Rectal smooth muscle tissue (tissue), 1 donor: ENCODE measurements around the gene GPANK1.

Source experiments
- H3K27ac ChIP-seq: one replicate; pipeline ENCODE4 v1.7.0; 2013; ENCODE audit warnings: low read depth, low read length, inconsistent platforms
- H3K27me3 ChIP-seq: one replicate; pipeline ENCODE4 v1.7.0; 2013; ENCODE audit warnings: low read length; ENCODE audit not compliant: control insufficient read depth, insufficient read depth
- H3K36me3 ChIP-seq: one replicate; pipeline ENCODE4 v1.7.0; 2013; ENCODE audit warnings: low read length; ENCODE audit not compliant: control insufficient read depth, insufficient read depth
- H3K4me1 ChIP-seq: one replicate; pipeline ENCODE4 v1.7.0; 2013; ENCODE audit warnings: low read length; ENCODE audit not compliant: control insufficient read depth, insufficient read depth
- H3K4me3 ChIP-seq: one replicate; pipeline ENCODE4 v1.7.0; 2013; ENCODE audit warnings: low read length
- H3K9ac ChIP-seq: one replicate; pipeline ENCODE4 v1.7.0; 2013; ENCODE audit warnings: low read length

Gene GPANK1

GRCh38 chr6:31640612-31641011, 24.2 kb downstream of the GPANK1 start:
- Histone ChIP-seq H3K36me3 (peaks cover 69% of the 10 kb centered on the region), H3K27me3 (no peaks in the 10 kb centered on the region), H3K4me3 (no peak overlapping the region), H3K4me1 (no peaks in the 10 kb centered on the region), H3K27ac (no peak overlapping the region), H3K9ac (no peak overlapping the region)

GRCh38 chr6:31639449-31639861, 25.3 kb downstream of the GPANK1 start:
- H3K36me3 ChIP-seq: peaks cover 70% of the 10 kb centered on the region
- no peaks in the 10 kb centered on the region for H3K27me3 ChIP-seq
- H3K27ac ChIP-seq: no peak overlapping the region
- no peak overlapping the region for H3K4me3 ChIP-seq
- H3K9ac ChIP-seq: no peak overlapping the region
- no peaks in the 10 kb centered on the region for H3K4me1 ChIP-seq

- no peak overlapping the region for H3K9ac ChIP-seq
- no peak overlapping the region for H3K27ac ChIP-seq
- no peak overlapping the region for H3K4me3 ChIP-seq
- no peaks in the 10 kb centered on the region for H3K27me3 ChIP-seq
- no peaks in the 10 kb centered on the region for H3K4me1 ChIP-seq
- peaks cover 70% of the 10 kb centered on the region for H3K36me3 ChIP-seq
Measured at GRCh38 chr6:31639043-31639442, 25.8 kb downstream of the GPANK1 start.

DNA sequence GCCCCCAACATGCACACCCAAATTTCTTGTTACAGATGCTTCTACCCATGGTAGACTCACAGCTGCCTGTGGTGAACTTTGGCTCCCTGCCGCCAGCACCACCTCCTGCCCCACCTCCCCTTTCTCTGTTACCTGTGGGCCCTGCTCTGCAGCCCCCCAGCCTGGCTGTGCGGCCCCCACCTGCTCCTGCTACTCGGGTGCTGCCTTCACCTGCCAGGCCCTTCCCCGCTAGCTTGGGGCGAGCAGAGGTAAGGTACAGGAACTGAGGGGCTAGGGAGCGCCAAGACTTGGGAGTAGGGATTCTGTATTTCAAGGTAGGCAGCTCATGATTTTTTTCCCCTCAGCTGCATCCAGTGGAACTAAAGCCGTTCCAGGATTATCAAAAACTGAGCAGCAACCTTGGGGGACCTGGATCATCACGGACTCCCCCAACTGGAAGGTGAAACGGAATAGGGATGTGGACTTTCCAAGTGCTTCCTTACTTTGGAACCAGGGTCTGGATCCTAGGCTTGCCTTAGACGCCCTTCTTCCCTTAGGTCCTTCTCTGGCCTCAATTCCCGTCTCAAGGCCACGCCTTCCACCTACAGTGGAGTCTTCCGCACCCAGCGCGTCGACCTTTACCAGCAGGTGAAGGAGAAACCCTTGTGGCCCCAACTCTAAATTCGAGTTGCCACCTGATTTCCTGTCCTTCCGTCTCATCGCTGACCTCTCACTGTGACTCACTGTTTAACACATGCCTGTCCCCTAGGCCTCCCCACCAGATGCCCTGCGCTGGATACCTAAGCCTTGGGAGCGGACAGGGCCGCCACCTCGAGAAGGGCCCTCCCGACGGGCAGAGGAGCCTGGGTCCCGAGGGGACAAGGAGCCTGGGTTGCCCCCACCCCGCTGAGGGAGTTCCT, 27.9 kb downstream of the GPANK1 start:
- H3K36me3 ChIP-seq: peaks cover 67% of the 10 kb centered on the region
- H3K27ac ChIP-seq: no peak overlapping the region

DNA sequence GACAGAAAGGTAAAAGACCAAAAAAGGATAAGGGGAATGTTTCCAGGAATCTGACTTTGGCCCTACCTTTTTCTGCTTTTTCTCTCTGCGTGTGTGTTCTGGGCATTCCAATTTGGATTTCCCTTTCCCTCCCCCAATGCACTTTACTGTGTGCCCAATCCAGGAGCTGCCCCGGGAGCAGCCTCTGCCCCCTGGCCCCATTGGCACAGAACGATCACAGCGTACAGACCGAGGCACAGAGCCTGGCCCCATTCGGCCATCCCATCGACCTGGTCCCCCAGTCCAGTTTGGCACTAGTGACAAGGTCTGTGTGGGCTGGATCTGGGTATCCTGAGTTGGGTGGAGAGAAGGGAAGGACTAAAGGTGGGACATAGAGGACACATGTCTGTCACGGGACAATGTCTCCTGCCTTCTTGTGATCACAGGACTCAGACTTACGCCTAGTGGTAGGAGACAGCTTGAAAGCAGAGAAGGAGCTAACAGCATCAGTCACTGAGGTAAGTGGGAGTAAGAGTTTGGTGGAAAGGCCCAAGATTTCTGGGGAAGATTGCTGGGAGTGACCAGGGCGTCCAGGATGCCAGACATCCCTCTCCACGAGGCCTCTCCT, 29.7 kb downstream of the GPANK1 start:
- Histone ChIP-seq H3K4me1 (no peaks in the 10 kb centered on the region), H3K27me3 (no peaks in the 10 kb centered on the region), H3K9ac (no peak overlapping the region), H3K27ac (no peak overlapping the region), H3K4me3 (no peak overlapping the region), H3K36me3 (peaks cover 59% of the 10 kb centered on the region)

More for the DNA sequence above, 27.9 kb downstream of the GPANK1 start:
- Histone ChIP-seq H3K4me1 (no peaks in the 10 kb centered on the region), H3K9ac (no peak overlapping the region), H3K27me3 (no peaks in the 10 kb centered on the region), H3K4me3 (no peak overlapping the region)

- Histone ChIP-seq H3K4me1 (no peaks in the 10 kb centered on the region), H3K4me3 (no peak overlapping the region), H3K36me3 (peaks cover 56% of the 10 kb centered on the region), H3K27me3 (no peaks in the 10 kb centered on the region), H3K9ac (no peak overlapping the region), H3K27ac (no peak overlapping the region)
Measured at GRCh38 chr6:31634131-31634530, 30.7 kb downstream of the GPANK1 start.

DNA sequence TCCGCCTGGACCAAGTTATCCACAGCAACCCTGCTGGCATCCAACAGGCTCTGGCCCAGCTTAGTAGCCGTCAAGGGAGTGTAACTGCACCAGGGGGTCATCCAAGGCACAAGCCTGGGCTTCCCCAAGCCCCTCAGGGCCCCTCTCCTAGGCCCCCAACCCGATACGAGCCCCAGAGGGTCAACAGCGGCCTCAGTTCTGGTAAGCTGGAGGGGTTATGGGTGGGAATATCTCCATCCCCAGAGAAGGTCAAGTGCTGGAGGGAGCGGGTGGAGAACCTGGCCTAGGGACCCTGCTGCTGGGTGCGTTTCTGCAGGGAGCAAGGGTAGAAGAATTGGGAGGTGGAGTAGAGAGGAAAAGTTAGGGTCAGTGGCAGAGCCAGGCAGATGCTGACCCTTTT, 31.4 kb downstream of the GPANK1 start:
- Histone ChIP-seq H3K9ac (no peak overlapping the region), H3K27ac (no peak overlapping the region), H3K27me3 (no peaks in the 10 kb centered on the region), H3K4me1 (no peaks in the 10 kb centered on the region), H3K36me3 (peaks cover 61% of the 10 kb centered on the region), H3K4me3 (no peak overlapping the region)

GRCh38 chr6:31632279-31632946, 32.4 kb downstream of the GPANK1 start:
- no peaks in the 10 kb centered on the region for H3K27me3 ChIP-seq
- no peak overlapping the region for H3K27ac ChIP-seq
- no peak overlapping the region for H3K4me3 ChIP-seq
- H3K36me3 ChIP-seq: peaks cover 70% of the 10 kb centered on the region
- H3K9ac ChIP-seq: no peak overlapping the region
- no peaks in the 10 kb centered on the region for H3K4me1 ChIP-seq

DNA sequence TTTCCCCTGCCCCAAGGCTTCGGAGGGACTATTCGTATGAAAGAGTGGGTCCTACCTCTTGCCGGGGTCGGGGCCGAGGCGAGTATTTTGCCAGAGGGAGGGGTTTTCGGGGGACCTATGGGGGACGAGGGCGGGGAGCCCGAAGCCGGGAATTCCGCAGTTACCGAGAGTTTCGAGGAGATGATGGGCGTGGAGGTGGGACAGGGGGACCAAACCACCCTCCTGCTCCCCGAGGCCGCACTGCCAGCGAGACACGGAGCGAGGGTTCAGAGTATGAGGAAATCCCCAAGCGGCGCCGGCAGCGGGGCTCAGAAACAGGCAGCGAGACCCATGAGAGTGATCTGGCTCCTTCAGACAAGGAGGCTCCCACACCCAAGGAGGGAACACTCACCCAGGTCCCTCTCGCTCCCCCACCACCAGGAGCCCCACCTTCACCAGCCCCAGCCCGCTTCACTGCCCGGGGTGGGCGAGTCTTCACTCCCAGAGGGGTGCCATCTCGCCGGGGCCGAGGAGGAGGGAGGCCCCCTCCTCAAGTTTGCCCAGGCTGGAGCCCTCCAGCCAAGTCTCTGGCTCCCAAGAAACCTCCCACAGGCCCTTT, 33.0 kb downstream of the GPANK1 start:
- no peaks in the 10 kb centered on the region for H3K4me1 ChIP-seq
- H3K27ac ChIP-seq: no peak overlapping the region
- no peak overlapping the region for H3K9ac ChIP-seq
- peaks cover 72% of the 10 kb centered on the region for H3K36me3 ChIP-seq
- no peaks in the 10 kb centered on the region for H3K27me3 ChIP-seq
- no peak overlapping the region for H3K4me3 ChIP-seq

GRCh38 chr6:31631209-31631608, 33.6 kb downstream of the GPANK1 start:
- H3K4me3 ChIP-seq: no peak overlapping the region
- no peak overlapping the region for H3K27ac ChIP-seq
- no peaks in the 10 kb centered on the region for H3K27me3 ChIP-seq
- H3K9ac ChIP-seq: no peak overlapping the region
- H3K4me1 ChIP-seq: no peaks in the 10 kb centered on the region
- H3K36me3 ChIP-seq: peaks cover 73% of the 10 kb centered on the region

GRCh38 chr6:31630177-31630934, 34.4 kb downstream of the GPANK1 start:
- Histone ChIP-seq H3K9ac (no peak overlapping the region), H3K27ac (no peak overlapping the region)

GRCh38 chr6:31629014-31629413, 35.8 kb downstream of the GPANK1 start:
- Histone ChIP-seq H3K4me1 (no peaks in the 10 kb centered on the region), H3K36me3 (peaks cover 69% of the 10 kb centered on the region), H3K27me3 (no peaks in the 10 kb centered on the region), H3K9ac (no peak overlapping the region), H3K27ac (no peak overlapping the region), H3K4me3 (no peak overlapping the region)

More at GRCh38 chr6:31630177-31630934, 34.4 kb downstream of the GPANK1 start:
- peaks cover 73% of the 10 kb centered on the region for H3K36me3 ChIP-seq
- no peak overlapping the region for H3K4me3 ChIP-seq
- no peaks in the 10 kb centered on the region for H3K27me3 ChIP-seq
- no peaks in the 10 kb centered on the region for H3K4me1 ChIP-seq
